ENCODE measurements around the gene NLRP7. TPM values are rescaled to one million over a fixed set of nuclear protein-coding genes. Genes with fewer than 3 reads are reported as not detected.

The NLRP7 gene
- total and polyA plus RNA-seq, 2 of the 13 experiments (the other 11 are each of a cell fraction or from before 2014, with no cell fraction given) = not detected

DNA sequence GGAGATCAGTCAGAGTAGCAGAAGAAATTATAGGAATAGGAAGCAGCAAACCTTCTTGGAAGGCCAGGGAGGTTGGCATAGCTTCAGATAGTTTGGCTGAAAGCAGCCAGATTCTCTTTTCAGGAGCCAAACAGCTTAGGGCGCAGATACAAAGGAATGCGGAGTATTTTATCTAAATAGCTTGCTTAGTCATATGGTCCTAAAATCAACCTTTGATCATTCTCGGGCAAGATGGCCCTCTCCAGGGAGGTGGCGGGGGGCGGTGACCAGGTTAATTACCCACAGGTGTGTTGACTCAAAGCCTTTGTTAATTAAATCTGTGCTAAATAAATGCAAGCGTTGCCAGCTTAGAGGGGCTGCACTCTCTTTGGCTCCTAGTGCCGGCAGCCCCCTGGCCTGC lies 53.9 kb downstream of the NLRP7 start:
- ChIA-PET CTCF (ENCODE audit: low intra/inter-chr PET ratio, low total read pairs) (no interaction called here), POLR2A (no interaction called here)
- in situ Hi-C loops (cut with HindIII; ENCODE audit: extremely low pct_ligation_motif_present, low pct_unique_long_range_greater_than_20kb) (no loop called here), intact Hi-C loops (cut with micrococcal nuclease; ENCODE audit: unreplicated experiment) (no loop called here)
- BruUV-seq (replicated peaks) = no TSS peak
- no peak overlapping the region for H2AFZ ChIP-seq (ENCODE audit: low read length)
- no peak overlapping the region for H3K27ac ChIP-seq (ENCODE audit: extremely low read length, insufficient read depth, low read length)
- no peaks in the 10 kb centered on the region for H3K79me2 ChIP-seq (ENCODE audit: insufficient read depth, low read length)
- FAIRE-seq (no peak), DNase-seq (ENCODE audit: low spot score) (no peak), ATAC-seq (no peak)
- no peaks in the 10 kb centered on the region for H4K20me1 ChIP-seq (ENCODE audit: insufficient read depth, low read length)
- H3K4me2 ChIP-seq (ENCODE audit: low read depth, low read length) = no peak overlapping the region
- WGBS (ENCODE audit: low lambda C conversion rate) = 31% methylated on average over 7 of the region's 7 CpGs
- H3K36me3 ChIP-seq (replicated peaks in 1 of 2; ENCODE audit: control insufficient read depth in 1 of 2, insufficient read depth in 2 of 2, low read length in 2 of 2) = no peaks in the 10 kb centered on the region
- no peaks in the 10 kb centered on the region; a peak in 2 of 5 replicates for H3K27me3 ChIP-seq (ENCODE audit: control insufficient read depth in 1 of 2, insufficient read depth in 2 of 2, low read length in 2 of 2)
- H3K9ac ChIP-seq (ENCODE audit: insufficient read depth, low read depth, low read length) = no peak overlapping the region
- H3K4me3 ChIP-seq (replicated peaks in 1 of 3; ENCODE audit: insufficient read depth in 1 of 3, low read depth in 2 of 3, low read length in 3 of 3) = no peak overlapping the region
- H3K4me1 ChIP-seq (ENCODE audit: insufficient read depth, low read length) = no peaks in the 10 kb centered on the region
- H3K9me3 ChIP-seq (ENCODE audit: low read length) = no peaks in the 10 kb centered on the region
- TF ChIP-seq NFATC3 (CRISPR knock-in tag; IDR thresholded peaks at IDR 0.05) (no peak), SOX13 (IDR thresholded peaks at IDR 0.05) (no peak), SOX13 (CRISPR knock-in tag; conservative IDR thresholded peaks at IDR 0.05 in 1 of 2, IDR thresholded peaks at IDR 0.05 in 1 of 2) (no peak), NFE2L1 (CRISPR knock-in tag; IDR thresholded peaks at IDR 0.05; ENCODE audit: borderline replicate concordance) (no peak), ZZZ3 (CRISPR knock-in tag; IDR thresholded peaks at IDR 0.05; ENCODE audit: borderline replicate concordance) (no peak), ZNF234 (CRISPR knock-in tag; conservative IDR thresholded peaks at IDR 0.05) (no peak), CEBPB (IDR thresholded peaks at IDR 0.05; ENCODE audit: borderline replicate concordance, low read depth, low read length) (no peak), ZEB1 (IDR thresholded peaks at IDR 0.05; ENCODE audit: insufficient replicate concordance, low read depth) (no peak), PPARG (CRISPR knock-in tag; conservative IDR thresholded peaks at IDR 0.05) (no peak), CHD2 (IDR thresholded peaks at IDR 0.05; ENCODE audit: low read depth, low read length) (no peak), RFX5 (IDR thresholded peaks at IDR 0.05; ENCODE audit: low read depth, low read length) (no peak), ISX (CRISPR knock-in tag; conservative IDR thresholded peaks at IDR 0.05) (no peak), SOX5 (CRISPR knock-in tag; IDR thresholded peaks at IDR 0.05; ENCODE audit: borderline replicate concordance) (no peak)
- TF ChIP-seq, protein P1, sequence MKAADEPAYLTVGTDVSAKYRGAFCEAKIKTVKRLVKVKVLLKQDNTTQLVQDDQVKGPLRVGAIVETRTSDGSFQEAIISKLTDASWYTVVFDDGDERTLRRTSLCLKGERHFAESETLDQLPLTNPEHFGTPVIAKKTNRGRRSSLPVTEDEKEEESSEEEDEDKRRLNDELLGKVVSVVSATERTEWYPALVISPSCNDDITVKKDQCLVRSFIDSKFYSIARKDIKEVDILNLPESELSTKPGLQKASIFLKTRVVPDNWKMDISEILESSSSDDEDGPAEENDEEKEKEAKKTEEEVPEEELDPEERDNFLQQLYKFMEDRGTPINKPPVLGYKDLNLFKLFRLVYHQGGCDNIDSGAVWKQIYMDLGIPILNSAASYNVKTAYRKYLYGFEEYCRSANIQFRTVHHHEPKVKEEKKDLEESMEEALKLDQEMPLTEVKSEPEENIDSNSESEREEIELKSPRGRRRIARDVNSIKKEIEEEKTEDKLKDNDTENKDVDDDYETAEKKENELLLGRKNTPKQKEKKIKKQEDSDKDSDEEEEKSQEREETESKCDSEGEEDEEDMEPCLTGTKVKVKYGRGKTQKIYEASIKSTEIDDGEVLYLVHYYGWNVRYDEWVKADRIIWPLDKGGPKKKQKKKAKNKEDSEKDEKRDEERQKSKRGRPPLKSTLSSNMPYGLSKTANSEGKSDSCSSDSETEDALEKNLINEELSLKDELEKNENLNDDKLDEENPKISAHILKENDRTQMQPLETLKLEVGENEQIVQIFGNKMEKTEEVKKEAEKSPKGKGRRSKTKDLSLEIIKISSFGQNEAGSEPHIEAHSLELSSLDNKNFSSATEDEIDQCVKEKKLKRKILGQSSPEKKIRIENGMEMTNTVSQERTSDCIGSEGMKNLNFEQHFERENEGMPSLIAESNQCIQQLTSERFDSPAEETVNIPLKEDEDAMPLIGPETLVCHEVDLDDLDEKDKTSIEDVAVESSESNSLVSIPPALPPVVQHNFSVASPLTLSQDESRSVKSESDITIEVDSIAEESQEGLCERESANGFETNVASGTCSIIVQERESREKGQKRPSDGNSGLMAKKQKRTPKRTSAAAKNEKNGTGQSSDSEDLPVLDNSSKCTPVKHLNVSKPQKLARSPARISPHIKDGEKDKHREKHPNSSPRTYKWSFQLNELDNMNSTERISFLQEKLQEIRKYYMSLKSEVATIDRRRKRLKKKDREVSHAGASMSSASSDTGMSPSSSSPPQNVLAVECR (CRISPR knock-in tag; IDR thresholded peaks at IDR 0.05; ENCODE audit: borderline replicate concordance) = no peak
- TF ChIP-seq, protein P2, sequence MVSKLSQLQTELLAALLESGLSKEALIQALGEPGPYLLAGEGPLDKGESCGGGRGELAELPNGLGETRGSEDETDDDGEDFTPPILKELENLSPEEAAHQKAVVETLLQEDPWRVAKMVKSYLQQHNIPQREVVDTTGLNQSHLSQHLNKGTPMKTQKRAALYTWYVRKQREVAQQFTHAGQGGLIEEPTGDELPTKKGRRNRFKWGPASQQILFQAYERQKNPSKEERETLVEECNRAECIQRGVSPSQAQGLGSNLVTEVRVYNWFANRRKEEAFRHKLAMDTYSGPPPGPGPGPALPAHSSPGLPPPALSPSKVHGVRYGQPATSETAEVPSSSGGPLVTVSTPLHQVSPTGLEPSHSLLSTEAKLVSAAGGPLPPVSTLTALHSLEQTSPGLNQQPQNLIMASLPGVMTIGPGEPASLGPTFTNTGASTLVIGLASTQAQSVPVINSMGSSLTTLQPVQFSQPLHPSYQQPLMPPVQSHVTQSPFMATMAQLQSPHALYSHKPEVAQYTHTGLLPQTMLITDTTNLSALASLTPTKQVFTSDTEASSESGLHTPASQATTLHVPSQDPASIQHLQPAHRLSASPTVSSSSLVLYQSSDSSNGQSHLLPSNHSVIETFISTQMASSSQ (IDR thresholded peaks at IDR 0.05; ENCODE audit: low read depth) = no peak
- TF ChIP-seq, protein P2 (CRISPR knock-in tag; IDR thresholded peaks at IDR 0.05; ENCODE audit: borderline replicate concordance) = no peak
- TF ChIP-seq, protein P3, sequence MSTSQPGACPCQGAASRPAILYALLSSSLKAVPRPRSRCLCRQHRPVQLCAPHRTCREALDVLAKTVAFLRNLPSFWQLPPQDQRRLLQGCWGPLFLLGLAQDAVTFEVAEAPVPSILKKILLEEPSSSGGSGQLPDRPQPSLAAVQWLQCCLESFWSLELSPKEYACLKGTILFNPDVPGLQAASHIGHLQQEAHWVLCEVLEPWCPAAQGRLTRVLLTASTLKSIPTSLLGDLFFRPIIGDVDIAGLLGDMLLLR (CRISPR knock-in tag; IDR thresholded peaks at IDR 0.05) = no peak
